GM19193 (cell line): ENCODE data around the gene ANKRD6.

Experiments
- POLR2A ChIP-seq: IDR thresholded peaks from 4 replicates; pipeline ENCODE4 v1.6.1; 2011; ENCODE audit not compliant: insufficient read depth, insufficient read length; ENCODE audit errors: extremely low read depth

ANKRD6 gene

GRCh38 chr6:89657445-89658158, 224.7 kb downstream of the ANKRD6 start:
- no peak for TF ChIP-seq POLR2A

- no peak for TF ChIP-seq POLR2A
Observed at GRCh38 chr6:89660981-89661380, 228.0 kb downstream of the ANKRD6 start.

GRCh38 chr6:89661559-89661958, 228.6 kb downstream of the ANKRD6 start:
- TF ChIP-seq POLR2A, result no peak

GRCh38 chr6:89662659-89663223, 229.8 kb downstream of the ANKRD6 start:
- no peak for TF ChIP-seq POLR2A

GRCh38 chr6:89667872-89668556, 235.1 kb downstream of the ANKRD6 start:
- TF ChIP-seq POLR2A, result no peak

- no peak for TF ChIP-seq POLR2A
Observed at GRCh38 chr6:89669002-89669401, 236.1 kb downstream of the ANKRD6 start.

GRCh38 chr6:89670935-89671565, 238.1 kb downstream of the ANKRD6 start:
- no peak for TF ChIP-seq POLR2A

GRCh38 chr6:89675949-89676748, 243.2 kb downstream of the ANKRD6 start:
- no peak for TF ChIP-seq POLR2A

GRCh38 chr6:89678531-89678930, 245.6 kb downstream of the ANKRD6 start:
- TF ChIP-seq POLR2A, result no peak

GRCh38 chr6:89679215-89680120, 246.5 kb downstream of the ANKRD6 start:
- no peak for TF ChIP-seq POLR2A

GRCh38 chr6:89680150-89680549, 247.2 kb downstream of the ANKRD6 start:
- TF ChIP-seq POLR2A, result no peak

- TF ChIP-seq POLR2A, result no peak
Observed at GRCh38 chr6:89680551-89680950, 247.6 kb downstream of the ANKRD6 start.

- TF ChIP-seq POLR2A, result no peak
Observed at GRCh38 chr6:89681983-89682564, 249.1 kb downstream of the ANKRD6 start.

GRCh38 chr6:89682991-89683390, 250.0 kb downstream of the ANKRD6 start:
- TF ChIP-seq POLR2A, result no peak
